Uterus (tissue), 2 donors: ENCODE results near the gene ARHGAP27.

Experiments
- CTCF ChIP-seq, 4 experiments: fragments of 200-600 bp in 2 of 4; fragments of 450-650 bp in 2 of 4; sonication (generic) in 2 of 4; IDR thresholded peaks; one replicate each; pipeline ENCODE4 v1.5.1; 2016 to 2019; ENCODE audit warnings: antibody characterized with exemption in 4 of 4, mild to moderate bottlenecking in 2 of 4, moderate library complexity in 1 of 4
- POLR2A ChIP-seq, 2 donors: fragments of 450-650 bp; IDR thresholded peaks; one replicate each; pipeline ENCODE4 v1.6.1; 2016; ENCODE audit warnings: antibody characterized with exemption in 2 of 2, mild to moderate bottlenecking in 1 of 2, moderate library complexity in 1 of 2

- TF ChIP-seq POLR2A (IDR thresholded peaks at IDR 0.05) = no peak
- no peak for TF ChIP-seq CTCF (IDR thresholded peaks at IDR 0.05)
Observed at GRCh38 chr17:45451131-45451530, 18.5 kb upstream of the ARHGAP27 start.
